ENCODE data around the gene LST1. TPM values are rescaled to one million over a fixed set of nuclear protein-coding genes. Genes with fewer than 3 reads are reported as not detected.

LST1 gene
- total RNA-seq, 1 experiment from 2014 or later, result not detected

GRCh38 chr6:31569861-31570536 is 16.1 kb upstream of the LST1 start:
- Histone ChIP-seq H3K9me3 (ENCODE audit: control insufficient read depth, insufficient read depth, low read depth, low read length) (no peaks in the 10 kb centered on the region), H3K4me3 (ENCODE audit: low read depth in 2 of 2, low read length in 2 of 2) (no peak overlapping the region), H3K27ac (ENCODE audit: low read length) (no peak overlapping the region), H3K4me1 (ENCODE audit: control insufficient read depth, insufficient read depth, low read length) (no peaks in the 10 kb centered on the region), H3K36me3 (ENCODE audit: control insufficient read depth, insufficient read depth, low read length) (no peaks in the 10 kb centered on the region), H3K27me3 (ENCODE audit: control insufficient read depth, insufficient read depth, low read length) (no peaks in the 10 kb centered on the region)
- in situ Hi-C loops (cut with HindIII; ENCODE audit: low pct_unique_long_range_greater_than_20kb, low sequenced_read_pairs), result no loop called here
- POLR2A ChIA-PET, result no interaction called here
- CTCF ChIA-PET, result no interaction called here
- intact Hi-C loops (cut with micrococcal nuclease; ENCODE audit: unreplicated experiment), result no loop called here
- DNase-seq (ENCODE audit: low read depth, low spot score), result no peak
- no peak for ATAC-seq
- no peak for TF ChIP-seq TCF7L2 (IDR thresholded peaks at IDR 0.05; ENCODE audit: low read depth, low read length)
- TF ChIP-seq CTCF (IDR thresholded peaks at IDR 0.05), result no peak
- TF ChIP-seq POLR2AphosphoS5 (IDR thresholded peaks at IDR 0.05; ENCODE audit: low read depth, low read length), result no peak
- TF ChIP-seq SIN3A (IDR thresholded peaks at IDR 0.05; ENCODE audit: borderline replicate concordance, insufficient read depth, low read depth, low read length), result no peak
- no peak for TF ChIP-seq REST (IDR thresholded peaks at IDR 0.05; ENCODE audit: insufficient read depth in 1 of 2, low read depth in 2 of 2, low read length in 1 of 2)
- no TSS peak for BruUV-seq (replicated peaks)

- ChIA-PET POLR2A (no interaction called here), CTCF (no interaction called here)
- DNase-seq (ENCODE audit: low read depth, low spot score) (no peak), ATAC-seq (0 out of 2 replicates have a peak, but pooled peaks have one; percentile 24)
- intact Hi-C loops (cut with micrococcal nuclease; ENCODE audit: unreplicated experiment), result no loop called here
- H3K9me3 ChIP-seq (ENCODE audit: control insufficient read depth, insufficient read depth, low read depth, low read length), result no peaks in the 10 kb centered on the region
- H3K4me3 ChIP-seq (ENCODE audit: low read depth in 2 of 2, low read length in 2 of 2), result no peak within 1 kb of the TSS
- no peaks in the 10 kb centered on the region for H3K27me3 ChIP-seq (ENCODE audit: control insufficient read depth, insufficient read depth, low read length)
- H3K4me1 ChIP-seq (ENCODE audit: control insufficient read depth, insufficient read depth, low read length), result no peaks in the 10 kb centered on the region
- TF ChIP-seq CTCF (IDR thresholded peaks at IDR 0.05), result no peak
- TF ChIP-seq POLR2AphosphoS5 (IDR thresholded peaks at IDR 0.05; ENCODE audit: low read depth, low read length), result no peak
- TF ChIP-seq TCF7L2 (IDR thresholded peaks at IDR 0.05; ENCODE audit: low read depth, low read length), result no peak
- H3K27ac ChIP-seq (ENCODE audit: low read length), result no peak within 1 kb of the TSS
- in situ Hi-C loops (cut with HindIII; ENCODE audit: low pct_unique_long_range_greater_than_20kb, low sequenced_read_pairs), result no loop called here
- no peaks in the 10 kb centered on the region for H3K36me3 ChIP-seq (ENCODE audit: control insufficient read depth, insufficient read depth, low read length)
- BruUV-seq (replicated peaks), result no TSS peak
Measured at GRCh38 chr6:31572041-31572911, 13.8 kb upstream of the LST1 start, which contains the start of gene LTA. LTA (plus strand) TSS chr6:31572289; CDS start chr6:31572743, 454 bp downstream.
